ENCODE results near the gene GALK1.
"Not testable (repeated sequence)": the region's sequence is repeated elsewhere in the genome, so short reads cannot be mapped to it uniquely, and the experiment has no call there.

Gene GALK1

DNA sequence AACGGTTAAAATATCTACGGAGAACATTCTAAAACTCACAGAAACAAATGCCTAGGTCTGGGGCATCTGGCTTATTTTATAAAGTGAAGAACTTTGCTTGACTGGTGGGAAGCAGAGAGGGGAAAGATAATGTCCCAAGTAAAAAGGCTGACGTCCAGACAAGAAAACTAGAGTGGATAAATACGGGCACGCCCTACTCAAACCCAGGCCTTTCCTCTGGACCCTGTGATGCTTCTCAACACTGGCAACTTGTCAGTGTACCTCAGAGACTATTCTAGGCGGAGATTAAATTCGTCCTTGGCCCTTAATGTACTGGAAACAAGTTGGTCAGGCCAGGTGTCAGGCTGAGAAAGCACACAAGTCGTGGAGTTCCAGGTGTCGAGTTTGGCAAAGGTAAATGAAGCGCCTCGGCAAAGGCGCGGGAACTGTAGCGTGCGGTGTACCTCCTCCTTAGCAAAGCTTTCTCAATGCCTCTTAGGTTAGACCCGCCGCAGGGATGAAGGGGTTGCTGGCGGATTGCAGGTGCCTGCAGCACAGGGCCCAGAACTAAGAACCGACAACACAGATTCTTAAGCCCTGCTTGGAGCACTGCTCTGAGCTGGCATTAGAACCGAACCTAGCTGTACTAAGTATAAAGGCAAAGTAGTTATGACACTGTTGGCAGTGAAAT is 18.9 kb upstream of the GALK1 start:
- peak; percentile 71 for DNase-seq

DNA sequence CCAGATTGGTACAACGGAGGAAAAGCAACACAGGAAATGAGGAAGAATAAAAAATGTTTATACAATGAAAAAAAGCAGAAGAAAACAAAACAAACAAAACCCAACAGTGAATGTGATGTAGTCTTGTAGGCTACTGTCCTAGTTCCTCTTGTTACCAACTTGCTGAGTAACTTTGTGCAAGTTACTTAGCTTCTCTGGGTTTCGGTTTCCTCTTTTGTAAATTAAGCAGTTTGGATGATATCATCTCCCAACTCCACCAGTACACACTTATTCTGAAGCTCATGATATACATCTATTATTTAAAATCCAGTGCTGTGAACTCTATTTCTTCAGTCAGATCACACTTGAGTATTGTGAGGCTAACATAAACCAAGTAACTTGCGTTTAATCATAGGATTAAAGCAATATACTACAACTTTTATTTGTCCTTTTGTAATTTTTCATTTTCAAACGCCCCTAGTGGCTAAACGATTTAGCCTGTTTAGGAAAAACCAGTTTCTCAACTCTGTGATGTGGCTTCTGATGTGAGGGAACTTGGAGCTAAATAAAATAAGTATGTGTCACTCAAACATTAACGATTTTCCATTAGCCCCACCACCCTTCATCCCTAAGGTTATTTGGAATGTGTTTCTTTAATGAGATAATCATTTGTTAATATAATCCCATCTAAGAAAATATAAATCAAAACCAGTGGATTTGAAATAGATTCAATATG is 18.2 kb upstream of the GALK1 start:
- peak; percentile 63 for DNase-seq

DNA sequence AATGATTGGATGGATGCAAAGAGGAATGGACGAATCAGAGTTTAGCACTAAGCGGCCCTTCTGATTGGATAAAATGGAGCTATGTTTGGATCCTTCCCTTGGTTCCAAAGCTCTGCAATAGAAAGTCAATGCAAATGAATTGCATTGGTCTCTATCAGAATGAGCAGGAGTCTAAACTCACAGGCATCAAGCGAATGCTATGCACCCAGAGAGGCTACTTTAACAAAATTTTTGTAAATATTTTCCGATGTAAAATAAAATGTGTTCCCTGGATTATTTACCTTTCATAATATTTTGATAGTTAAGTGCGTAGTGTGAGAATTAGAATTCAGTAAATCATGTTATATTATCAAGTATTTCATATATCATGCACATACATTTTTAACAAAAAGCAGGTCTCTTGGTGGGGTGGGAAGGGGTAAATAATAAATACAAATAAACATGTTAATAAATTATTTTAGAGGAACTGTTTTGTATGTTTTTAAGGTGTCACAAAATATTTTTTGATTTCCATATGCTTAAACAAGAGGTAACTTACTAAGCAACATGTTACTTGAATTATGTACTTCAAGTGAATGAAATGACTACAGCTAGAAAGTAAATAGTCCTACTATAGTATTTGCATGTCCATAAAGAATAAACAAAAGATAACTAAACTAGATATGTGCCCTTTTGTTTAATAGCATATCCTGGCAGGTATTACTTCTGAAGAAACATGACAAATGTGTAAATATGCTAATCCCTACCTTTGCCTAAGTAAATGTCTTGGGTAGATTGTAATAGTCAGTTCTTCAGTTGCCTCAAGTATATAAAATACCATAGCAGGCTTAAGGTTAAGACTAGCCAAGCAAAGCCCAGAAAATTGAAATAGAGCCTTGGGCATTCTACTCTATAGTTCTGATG is 15.2 kb upstream of the GALK1 start:
- no peak for DNase-seq

DNA sequence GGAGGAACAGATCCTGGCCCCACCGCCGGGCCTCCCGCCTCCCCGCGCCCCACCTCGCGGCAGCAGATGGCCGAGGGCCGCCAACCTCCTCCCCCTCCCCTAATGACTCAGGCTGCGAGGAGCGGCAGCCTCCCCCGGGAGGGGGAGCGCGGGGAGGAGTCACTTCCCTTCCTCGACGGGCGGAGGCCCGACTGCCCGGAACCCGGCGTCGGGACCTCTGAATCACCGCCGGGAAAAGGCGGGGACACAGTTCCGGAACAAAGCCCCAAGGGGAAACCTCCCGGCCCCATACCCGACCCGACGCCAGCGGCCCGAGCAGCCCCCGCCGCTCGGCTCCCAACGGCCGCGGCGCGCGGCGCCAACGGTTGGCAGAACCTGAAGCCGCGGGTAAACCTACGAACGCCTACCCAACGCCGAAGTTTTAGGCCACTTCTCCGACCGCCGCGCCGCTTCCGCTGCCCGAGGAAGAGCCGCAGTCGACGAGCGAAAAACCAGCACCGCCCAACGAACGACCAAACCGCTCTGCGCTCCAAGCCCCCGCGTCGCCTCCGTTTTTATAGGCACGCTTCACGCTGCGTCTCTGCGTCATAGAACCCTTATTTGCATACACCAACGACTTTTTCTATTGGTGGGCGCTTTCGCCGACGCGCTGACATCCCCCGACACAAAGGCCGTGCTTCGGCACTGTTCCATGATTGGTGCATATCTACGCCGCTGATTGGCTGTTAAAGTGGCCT is 14.4 kb upstream of the GALK1 start:
- peak; percentile 97 for DNase-seq

DNA sequence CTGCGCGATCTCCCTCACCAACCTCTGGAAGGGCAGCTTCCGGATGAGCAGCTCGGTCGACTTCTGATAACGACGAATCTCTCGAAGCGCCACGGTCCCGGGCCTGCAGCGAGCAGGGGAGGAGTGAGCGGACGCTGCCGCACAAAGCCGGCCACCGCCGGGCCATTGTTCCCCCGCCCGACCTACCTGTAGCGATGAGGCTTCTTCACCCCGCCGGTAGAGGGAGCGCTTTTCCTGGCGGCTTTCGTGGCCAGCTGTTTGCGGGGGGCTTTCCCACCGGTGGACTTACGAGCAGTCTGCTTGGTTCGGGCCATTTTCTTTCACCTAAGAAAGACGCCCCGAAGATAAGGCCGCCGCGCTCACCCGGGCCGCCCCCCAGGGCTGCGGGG is 13.9 kb upstream of the GALK1 start:
- DNase-seq: no peak

DNA sequence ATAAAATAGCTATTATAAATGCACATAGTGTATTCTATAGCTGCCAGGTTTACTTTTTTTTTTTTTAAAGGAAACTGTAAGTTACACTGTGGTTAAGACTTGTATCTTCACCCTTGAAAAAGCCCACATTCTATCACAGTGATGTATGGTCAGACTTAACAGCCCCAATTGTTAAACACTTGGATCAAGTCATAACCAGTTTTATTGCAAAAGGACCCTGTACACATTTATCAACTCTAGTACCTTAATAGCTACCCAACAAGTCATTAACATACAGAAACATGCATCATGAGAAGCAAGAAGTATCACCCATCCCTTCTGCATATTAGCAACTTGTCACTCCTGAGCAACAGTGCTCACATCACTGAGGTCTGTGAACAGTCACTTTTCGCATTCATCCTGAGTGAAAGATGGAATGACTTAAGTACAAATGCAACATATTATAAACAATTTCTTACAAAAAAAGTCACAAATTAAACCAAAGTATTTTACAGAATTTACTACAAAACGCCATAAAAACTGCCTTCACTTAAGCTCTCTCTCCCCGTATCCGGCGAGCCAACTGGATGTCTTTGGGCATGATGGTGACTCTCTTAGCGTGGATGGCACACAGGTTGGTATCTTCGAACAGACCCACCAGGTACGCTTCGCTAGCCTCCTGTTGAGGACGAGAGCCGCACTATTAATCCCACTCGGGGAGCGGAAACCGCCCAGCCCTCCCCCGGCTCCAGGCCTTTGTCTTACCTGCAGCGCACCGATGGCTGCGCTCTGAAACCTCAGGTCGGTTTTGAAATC is 13.3 kb upstream of the GALK1 start:
- not testable (repeated sequence) for DNase-seq

DNA sequence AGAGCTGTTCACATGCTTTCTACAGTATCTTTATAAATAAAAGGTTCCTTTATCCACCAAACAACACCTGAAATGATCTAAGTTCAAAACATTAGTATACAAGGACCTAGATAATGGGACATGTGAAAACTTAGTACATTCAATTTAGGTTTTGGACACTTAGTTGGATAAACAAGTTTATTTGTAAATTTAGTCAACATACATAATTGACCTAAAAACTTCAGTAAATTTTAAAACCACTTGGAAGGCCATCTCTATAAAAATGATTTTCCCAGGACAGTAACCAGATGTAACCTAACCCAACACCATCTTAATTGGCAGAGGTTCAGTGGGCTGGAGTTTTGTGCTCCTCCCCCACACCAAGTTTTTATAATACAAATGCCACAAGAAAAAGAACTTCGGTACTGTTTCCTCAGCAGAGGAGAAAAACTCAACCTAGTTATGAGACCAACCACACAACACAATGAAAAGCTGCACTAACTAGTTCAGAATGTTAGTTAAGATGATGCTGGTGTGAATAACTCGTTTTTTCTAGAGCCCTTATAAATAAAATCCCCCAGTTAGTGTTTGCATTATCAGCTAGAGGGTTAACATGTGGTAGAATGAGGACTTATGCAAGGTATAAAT is 12.4 kb upstream of the GALK1 start:
- DNase-seq: no peak

DNA sequence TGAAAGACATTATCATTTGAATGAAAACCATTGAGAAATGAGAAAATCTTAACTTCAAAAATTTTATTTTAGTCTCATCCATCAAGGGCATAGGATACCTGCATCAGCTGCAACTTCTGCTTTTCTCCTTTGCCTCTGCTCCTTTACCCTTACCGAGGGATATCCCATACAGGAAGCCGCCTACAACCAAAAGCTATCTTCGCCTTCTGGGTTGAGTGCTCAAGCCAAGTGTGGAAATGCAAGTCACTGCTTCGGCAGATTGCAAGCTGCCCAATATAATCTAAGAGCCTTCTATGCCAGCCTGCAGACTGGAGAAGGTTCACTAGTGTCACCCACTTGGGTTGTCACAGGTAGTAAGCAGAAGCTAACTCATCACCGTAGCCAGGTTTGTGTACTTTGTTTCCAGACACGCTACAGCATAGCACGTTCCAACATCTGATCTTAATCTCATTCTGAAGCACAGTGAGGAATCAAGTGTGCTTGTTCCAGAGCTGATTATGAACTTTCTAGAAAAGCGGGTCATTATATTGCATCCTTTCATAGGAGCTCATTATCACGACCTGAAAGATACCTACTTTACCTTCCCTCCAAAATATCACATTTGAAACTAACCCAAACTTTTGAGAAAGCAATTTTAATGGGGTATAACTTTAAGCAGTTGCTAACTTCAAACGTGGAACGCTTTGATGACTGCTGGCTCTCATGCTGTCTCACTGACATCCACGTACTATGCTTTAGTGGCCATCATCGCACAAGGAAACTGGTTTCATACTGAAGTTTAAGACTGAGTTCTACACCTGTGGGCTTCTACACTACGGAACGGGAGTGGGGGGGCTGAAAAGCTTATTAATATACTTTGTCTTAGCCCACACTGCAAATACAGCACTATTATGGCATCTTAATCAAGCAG is 11.6 kb upstream of the GALK1 start:
- DNase-seq: no peak

DNA sequence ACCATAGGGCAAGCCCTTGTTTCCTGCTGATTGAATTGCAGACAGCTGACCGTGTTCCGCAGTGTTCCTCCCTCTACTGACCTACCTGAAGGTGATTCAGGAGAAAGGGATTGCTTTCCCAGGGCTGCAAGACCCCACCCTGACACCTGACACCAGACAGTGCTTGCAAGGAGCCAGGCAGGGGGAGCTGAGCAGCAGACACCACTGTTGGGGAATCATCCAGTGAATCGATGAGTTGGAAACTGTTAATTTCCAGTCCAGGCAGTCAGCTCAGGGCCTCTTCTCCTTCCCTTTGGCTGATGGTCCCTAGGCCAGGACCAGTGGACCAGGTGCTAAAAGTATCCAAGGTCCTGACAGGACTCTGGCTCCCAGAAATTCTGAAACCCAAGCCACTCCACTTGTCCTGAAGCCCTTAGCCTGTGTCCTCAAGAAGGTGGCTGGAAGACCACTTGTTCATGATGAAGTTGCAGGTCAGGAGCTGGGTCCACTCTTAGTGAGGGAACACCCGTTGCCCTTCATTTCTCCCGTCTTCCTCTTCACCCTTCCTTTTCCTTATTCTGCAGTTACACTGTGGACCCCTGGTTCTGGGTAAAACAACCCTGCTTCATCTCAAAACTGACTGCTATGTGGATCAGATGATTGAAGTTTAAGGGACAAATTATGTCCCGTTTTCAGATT is 10.1 kb upstream of the GALK1 start:
- DNase-seq: no peak

DNA sequence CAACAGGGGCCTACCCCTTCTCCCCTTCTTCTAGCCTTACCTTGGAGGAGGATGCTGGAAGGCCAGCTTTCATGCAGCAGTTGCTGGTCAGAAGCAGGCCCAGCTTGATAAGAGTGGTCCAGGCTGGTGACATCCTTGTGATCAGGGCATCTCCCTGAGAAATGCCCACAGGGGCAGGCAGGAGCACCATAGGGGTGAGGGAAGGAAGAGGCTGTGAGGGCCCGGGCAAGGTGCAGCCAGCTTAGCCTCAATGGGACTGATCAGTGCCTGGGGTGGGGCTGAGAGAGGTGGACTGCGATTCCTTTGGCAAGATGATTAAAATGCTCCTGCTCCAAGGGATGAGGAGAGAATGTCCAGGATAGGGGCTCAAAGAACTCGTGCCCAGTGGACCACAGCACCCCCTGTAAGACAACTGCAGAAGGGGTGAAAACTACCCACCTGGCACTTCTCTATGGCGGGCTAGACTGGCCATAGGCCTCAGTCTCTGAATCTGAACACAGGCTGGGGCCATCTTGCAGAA is 9.5 kb upstream of the GALK1 start:
- no peak for DNase-seq

DNA sequence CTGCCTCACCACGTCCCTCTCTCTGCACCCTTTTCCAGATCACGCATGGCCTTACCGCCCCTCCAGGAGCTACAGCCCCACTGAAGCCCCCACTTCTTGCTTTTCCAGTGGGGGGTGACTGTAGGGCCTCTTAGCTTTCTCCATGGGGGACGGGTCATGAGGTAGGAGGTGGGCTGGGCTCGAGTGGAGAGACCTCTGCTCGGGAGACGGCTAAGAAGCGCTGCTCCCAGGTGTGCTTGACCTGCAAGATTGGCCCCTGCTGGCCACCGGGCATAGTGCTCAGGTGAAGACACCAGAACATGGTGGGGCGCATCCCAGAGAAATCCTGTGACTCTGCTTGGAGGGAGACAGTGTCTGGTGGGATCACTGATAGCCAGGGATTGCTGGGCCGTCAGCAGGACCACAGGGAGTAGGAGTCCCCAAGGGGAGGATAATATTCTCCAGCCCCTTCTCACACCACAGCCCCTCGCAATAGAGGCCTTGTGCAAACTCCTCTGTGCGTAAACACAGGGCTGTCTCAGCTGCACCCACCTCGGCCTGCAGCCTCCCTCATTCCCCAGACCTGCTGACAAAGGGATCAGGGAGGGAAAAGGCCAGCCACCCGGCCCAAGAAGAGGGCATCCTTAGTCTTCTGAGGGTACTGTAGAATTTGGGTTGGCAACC is 8.9 kb upstream of the GALK1 start:
- DNase-seq: no peak

DNA sequence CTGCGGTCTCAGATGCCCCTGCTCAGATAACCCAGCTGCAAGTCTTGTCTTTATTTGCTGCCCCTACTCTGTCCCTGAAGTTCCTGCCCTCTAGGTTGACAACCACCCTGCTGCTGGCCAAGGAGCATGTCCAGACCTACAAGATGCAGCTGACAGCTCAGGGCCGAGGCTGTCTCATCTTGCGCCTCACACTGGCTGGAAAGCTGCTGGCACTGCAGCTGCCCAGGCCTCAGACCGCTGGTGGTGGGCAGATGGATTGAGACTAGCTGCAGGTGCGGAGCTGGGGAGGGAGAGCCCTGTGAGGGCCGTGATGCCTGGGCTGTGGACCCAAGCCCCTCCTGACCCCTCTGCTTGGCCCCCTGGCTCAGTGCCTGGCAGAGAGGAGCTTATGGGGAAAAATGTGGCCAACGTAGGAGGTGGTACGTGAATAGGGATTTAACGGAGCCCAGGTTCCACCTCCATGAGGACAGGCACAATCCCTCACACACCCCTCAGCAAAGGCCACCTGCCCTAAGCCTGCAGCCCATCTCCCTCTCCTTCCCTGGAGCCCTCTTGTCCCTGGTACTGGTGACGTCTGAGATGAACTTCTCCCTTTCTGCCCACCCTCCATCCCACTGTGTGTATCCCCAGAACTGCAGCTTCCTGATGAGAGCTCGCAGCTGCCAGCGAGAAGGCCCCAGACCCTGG is 8.3 kb upstream of the GALK1 start:
- no peak for DNase-seq

DNA sequence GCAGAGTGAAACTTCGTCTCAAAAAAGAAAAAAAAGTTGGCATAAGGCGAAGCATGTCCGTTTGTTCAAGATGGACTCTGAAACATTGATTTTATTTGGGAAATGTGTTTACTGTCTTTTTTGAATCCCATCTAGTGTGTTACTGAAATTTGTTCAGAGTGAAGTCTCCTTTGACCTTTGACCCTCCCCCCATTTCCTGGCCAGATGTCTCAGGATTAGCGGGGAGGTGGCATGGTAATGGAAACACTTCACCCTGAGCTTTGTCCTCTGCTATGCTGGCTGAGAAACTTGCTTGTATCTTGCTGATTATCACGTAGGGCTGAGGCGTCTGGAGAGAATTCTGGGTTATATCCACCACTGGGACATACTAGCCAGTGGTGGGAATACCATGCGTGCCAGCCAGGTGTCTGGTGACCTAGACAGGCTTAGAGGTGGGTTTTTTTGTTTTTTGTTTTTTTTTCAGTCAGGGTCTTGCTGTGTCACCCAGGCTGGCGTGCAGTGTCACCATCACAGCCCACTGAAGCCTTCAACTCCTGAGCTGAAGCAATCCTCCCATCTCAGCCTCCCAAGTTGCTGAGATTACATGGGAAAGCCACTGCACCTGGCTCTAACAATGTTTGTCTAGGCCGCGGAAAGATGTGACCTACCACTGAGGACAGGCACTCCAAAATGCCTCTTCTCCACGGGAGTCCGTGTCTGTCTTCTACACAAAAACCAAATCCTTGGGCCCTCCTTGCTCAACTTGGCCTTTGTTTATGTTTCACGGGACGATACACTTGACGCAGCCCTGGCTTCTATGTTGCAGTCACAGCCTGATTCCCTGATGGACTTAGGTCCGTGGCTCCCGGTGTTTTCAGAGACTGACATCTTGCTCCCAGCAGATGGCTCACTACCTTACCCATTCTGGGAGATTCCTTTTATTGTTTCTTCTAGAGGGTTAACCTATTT is 6.6 kb upstream of the GALK1 start:
- DNase-seq: no peak

DNA sequence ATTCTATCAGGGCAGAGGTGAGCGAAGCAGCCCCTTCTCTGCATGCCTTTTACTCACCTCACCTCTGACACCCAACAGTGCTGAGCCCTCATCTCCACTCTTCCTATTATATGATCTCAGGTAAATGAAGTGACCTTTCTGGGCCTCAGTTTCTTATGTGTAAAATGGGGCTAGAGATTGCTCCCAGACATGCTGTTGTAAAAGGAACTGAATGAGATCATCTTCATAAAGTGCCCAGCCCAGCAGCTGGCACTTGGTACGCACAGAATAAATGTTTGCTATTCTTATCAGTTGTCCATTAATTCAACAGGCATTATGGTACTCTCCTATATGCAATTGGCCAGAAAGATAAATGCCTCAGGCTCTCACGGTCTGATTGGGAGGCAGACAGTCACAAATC is 4.5 kb upstream of the GALK1 start:
- peak; percentile 67 for DNase-seq

DNA sequence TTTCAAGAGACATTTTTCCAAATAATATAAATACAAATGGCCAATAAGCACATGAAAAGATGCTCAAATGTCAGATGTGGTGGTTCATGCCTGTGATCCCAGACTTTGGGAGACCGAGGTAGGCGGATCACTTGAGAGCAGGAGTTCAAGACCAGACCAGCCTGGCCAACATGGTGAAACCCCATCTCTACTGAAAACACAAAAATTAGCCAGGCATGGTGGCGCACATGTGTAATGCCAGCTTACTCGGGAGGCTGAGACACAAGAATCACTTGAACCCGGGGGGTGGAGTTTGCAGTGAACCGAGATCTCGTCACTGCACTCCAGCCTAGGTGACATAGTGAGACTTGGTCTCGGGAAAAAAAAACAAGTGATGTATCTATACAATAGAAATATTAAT is 2.9 kb upstream of the GALK1 start:
- no peak for DNase-seq

DNA sequence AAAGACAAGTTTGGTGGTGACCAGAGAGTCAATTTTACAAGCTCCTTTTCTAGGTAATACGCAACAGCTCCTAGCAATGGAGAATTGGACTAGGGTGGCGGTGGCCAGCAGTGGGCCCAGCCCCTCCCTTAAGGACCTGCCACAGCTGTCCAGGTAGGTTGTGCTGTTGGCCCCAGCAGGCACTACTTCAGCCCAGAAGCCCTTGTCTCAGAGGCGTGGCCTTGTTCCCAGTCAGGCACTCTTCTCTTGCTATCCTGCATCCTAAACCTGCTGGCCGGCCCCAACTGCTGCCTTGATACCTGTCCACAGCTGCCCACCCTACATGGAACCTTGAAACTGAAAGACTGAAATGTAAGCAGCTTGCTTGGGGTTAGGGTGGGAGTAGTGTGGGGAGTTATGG is 989 bp upstream of the GALK1 start:
- DNase-seq: no peak

DNA sequence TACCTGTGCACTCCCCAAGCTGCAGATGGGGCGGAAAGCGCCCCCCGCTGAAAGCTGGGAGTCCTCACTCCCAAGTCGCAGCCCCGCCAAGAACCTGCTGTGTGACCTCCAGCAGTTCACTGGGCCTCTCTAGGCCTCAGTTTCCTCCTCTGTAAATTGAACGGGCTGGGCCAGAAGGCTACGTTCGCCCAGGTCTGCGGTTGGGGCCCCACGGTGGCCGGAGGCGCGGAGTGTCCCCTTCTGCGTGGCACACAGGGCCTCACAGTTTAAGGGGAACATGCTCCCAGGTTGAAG is 628 bp downstream of the GALK1 start:
- DNase-seq: no peak

Data from DMS79 treated with DMSO at 0.1 percent for 48 hours (cell line).